Lower leg skin (tissue), 3 donors: Measurements from ENCODE around the gene EXOSC7.

Experiments used
- CTCF ChIP-seq, 3 donors: fragments of 450-650 bp; IDR thresholded peaks; one replicate each; pipeline ENCODE4 v1.5.1; 2016; ENCODE audit warnings: antibody characterized with exemption in 3 of 3, mild to moderate bottlenecking in 3 of 3, moderate library complexity in 2 of 3
- POLR2A ChIP-seq, 2 donors: fragments of 450-650 bp; IDR thresholded peaks; one replicate each; pipeline ENCODE4 v1.6.1; 2016 to 2017; ENCODE audit warnings: antibody characterized with exemption in 2 of 2, mild to moderate bottlenecking in 1 of 2, moderate library complexity in 1 of 2

DNA sequence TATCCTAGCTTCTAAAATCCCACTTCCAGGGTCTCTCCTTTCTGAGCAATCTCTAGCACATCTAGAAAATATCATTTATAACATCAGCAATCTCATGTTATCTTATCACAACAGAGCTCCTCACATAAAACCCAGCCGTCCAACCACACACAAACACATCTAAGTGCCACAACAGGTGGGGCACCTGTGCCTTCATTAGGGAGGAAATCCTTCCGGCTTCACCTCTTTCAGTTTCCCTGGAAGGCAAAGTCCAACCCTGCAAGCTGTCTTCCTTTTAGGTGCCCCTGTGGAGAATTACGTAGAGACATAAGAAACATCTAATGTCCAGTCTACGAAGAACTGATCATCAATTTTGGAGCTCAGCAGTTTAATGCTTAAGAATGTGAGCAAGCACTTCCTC is 1.6 kb upstream of the EXOSC7 start:
- TF ChIP-seq POLR2A (IDR thresholded peaks at IDR 0.05), result no peak
- no peak for TF ChIP-seq CTCF (IDR thresholded peaks at IDR 0.05)
